ENCODE results near the gene TRIP13.

GRCh38 chr5:891117-891836 is 1.4 kb upstream of the TRIP13 start:
- TF ChIP-seq CTCF (IDR thresholded peaks at IDR 0.05; ENCODE audit: poor library complexity, severe bottlenecking) (no peak), RAD21 (conservative IDR thresholded peaks at IDR 0.05) (no peak), EP300 (conservative IDR thresholded peaks at IDR 0.05; ENCODE audit: poor library complexity, severe bottlenecking) (no peak), EZH2 (IDR thresholded peaks at IDR 0.05; ENCODE audit: borderline replicate concordance, insufficient read depth, low read length, poor library complexity, severe bottlenecking) (no peak), SMC3 (conservative IDR thresholded peaks at IDR 0.05; ENCODE audit: poor library complexity) (no peak), TAF1 (IDR thresholded peaks at IDR 0.05; ENCODE audit: low read depth) (no peak)
